Fibroblast of lung (primary cell): Measurements from ENCODE around the gene ARMC9. TPM values are rescaled to one million over a fixed set of nuclear protein-coding genes. Genes with fewer than 3 reads are reported as not detected.

Source experiments
- DNase-seq, 2 donors: peaks; one replicate each; pipeline versions ENCODE4 v3.0.0 to v3.0.0-alpha.2; 2010; ENCODE audit warnings: low read depth in 2 of 2
- H2AFZ ChIP-seq: 2 replicates; pipeline ENCODE4 v1.5.1; 2012; ENCODE audit warnings: low read length, control low read depth, inconsistent platforms
- H3K27ac ChIP-seq: 2 replicates; pipeline ENCODE4 v1.5.1; 2011; ENCODE audit warnings: low read length, control low read depth; ENCODE audit not compliant: insufficient read depth
- H3K27me3 ChIP-seq: 2 replicates; pipeline ENCODE4 v1.5.1; 2011; ENCODE audit warnings: mild to moderate bottlenecking, low read length; ENCODE audit not compliant: control insufficient read depth, insufficient read depth
- H3K36me3 ChIP-seq: 2 replicates; pipeline ENCODE4 v1.5.1; 2011; ENCODE audit warnings: low read length; ENCODE audit not compliant: control insufficient read depth, insufficient read depth
- H3K4me1 ChIP-seq: 2 replicates; pipeline ENCODE4 v1.5.1; 2011; ENCODE audit warnings: low read length; ENCODE audit not compliant: control insufficient read depth, insufficient read depth; ENCODE audit errors: extremely low read depth
- H3K4me2 ChIP-seq: 2 replicates; pipeline ENCODE4 v1.5.1; 2011; ENCODE audit warnings: low read length, control low read depth; ENCODE audit not compliant: insufficient read depth; ENCODE audit errors: extremely low read depth
- H3K4me3 ChIP-seq, 4 experiments: fragments of 200-600 bp in 1 of 4; sonication (generic) in 1 of 4; replicated peaks in 1 of 4; 2 replicates each; pipeline ENCODE4 v1.5.1; 2011 to 2016; ENCODE audit warnings: low read length in 4 of 4, low read depth in 3 of 4, mild to moderate bottlenecking in 3 of 4, control low read depth in 2 of 4, inconsistent platforms in 1 of 4, mixed read lengths in 1 of 4; ENCODE audit not compliant: insufficient read depth in 1 of 4; ENCODE audit errors: control extremely low read depth in 1 of 4
- H3K79me2 ChIP-seq: 2 replicates; pipeline ENCODE4 v1.5.1; 2012; ENCODE audit warnings: mild to moderate bottlenecking, low read length, inconsistent platforms; ENCODE audit not compliant: control insufficient read depth, insufficient read depth
- H3K9ac ChIP-seq: 2 replicates; pipeline ENCODE4 v1.5.1; 2011; ENCODE audit warnings: mild to moderate bottlenecking, low read length, control low read depth; ENCODE audit not compliant: insufficient read depth
- H3K9me3 ChIP-seq: 2 replicates; pipeline ENCODE4 v1.5.1; 2012; ENCODE audit warnings: low read depth, low read length; ENCODE audit not compliant: control insufficient read depth, insufficient read depth
- H4K20me1 ChIP-seq: 2 replicates; pipeline ENCODE4 v1.5.1; 2011; ENCODE audit warnings: low read length; ENCODE audit not compliant: control insufficient read depth, insufficient read depth; ENCODE audit errors: extremely low read depth
- EZH2 ChIP-seq: IDR thresholded peaks from 2 replicates; pipeline ENCODE4 v1.5.1; 2012; ENCODE audit warnings: low read length, control low read depth, mild to moderate bottlenecking; ENCODE audit errors: missing control alignments
- polyA plus RNA-seq, 2 donors: library from polyadenylated mRNA; depleted of rRNA in 1 of 2; stranded (reverse) in 1 of 2; unstranded in 1 of 2; fragments of >200 nt; gene quantifications; 2 replicates each; pipeline ENCODE4 v1.2.1, GENCODE V29; 2011 to 2012; ENCODE audit warnings: missing spikeins in 1 of 2
- total RNA-seq: library from RNA; depleted of rRNA; stranded (reverse); fragments of >200 nt; gene quantifications from 2 replicates; pipeline ENCODE4 v1.2.1, GENCODE V29; 2014
- TF ChIP-seq, protein P1 (sequence below), 2 donors: IDR thresholded peaks in 1 of 2; conservative IDR thresholded peaks in 1 of 2; 1 replicate in 1 of 2; 2 replicates in 1 of 2; pipeline ENCODE4 v1.5.1; 2011 to 2012; ENCODE audit warnings: low read length in 2 of 2, control low read depth in 1 of 2, inconsistent platforms in 1 of 2, low read depth in 1 of 2, mild to moderate bottlenecking in 1 of 2

The ARMC9 gene
- total and polyA plus RNA-seq, 2 donors (not counting 1 experiment from before 2014, with no cell fraction given): 68.4 to 153 TPM

DNA sequence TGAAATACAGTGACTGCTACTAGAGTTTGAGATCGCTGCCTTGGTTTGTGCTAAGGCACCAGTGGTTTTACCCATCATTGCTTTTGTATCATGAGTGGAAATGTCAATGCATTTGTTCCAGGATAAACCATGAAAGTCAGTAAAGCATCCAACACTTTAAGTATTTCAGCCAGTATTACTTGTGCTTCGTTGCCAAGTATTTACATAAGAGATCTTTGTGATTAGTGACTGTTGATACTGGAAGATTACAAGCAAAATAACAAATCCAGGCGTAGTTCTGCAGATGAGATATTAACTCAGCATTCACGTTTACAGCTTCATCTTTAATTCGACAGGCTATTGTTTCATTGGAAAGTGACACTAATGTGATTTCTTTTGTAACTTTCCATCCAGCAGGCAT, 106.8 kb downstream of the ARMC9 start:
- H3K4me3 ChIP-seq: no peak overlapping the region
- H3K27me3 ChIP-seq: no peaks in the 10 kb centered on the region
- no peaks in the 10 kb centered on the region for H3K79me2 ChIP-seq
- H3K9ac ChIP-seq: no peak overlapping the region
- H3K36me3 ChIP-seq: peaks cover 9% of the 10 kb centered on the region
- TF ChIP-seq EZH2: no peak
- TF ChIP-seq, protein P1, sequence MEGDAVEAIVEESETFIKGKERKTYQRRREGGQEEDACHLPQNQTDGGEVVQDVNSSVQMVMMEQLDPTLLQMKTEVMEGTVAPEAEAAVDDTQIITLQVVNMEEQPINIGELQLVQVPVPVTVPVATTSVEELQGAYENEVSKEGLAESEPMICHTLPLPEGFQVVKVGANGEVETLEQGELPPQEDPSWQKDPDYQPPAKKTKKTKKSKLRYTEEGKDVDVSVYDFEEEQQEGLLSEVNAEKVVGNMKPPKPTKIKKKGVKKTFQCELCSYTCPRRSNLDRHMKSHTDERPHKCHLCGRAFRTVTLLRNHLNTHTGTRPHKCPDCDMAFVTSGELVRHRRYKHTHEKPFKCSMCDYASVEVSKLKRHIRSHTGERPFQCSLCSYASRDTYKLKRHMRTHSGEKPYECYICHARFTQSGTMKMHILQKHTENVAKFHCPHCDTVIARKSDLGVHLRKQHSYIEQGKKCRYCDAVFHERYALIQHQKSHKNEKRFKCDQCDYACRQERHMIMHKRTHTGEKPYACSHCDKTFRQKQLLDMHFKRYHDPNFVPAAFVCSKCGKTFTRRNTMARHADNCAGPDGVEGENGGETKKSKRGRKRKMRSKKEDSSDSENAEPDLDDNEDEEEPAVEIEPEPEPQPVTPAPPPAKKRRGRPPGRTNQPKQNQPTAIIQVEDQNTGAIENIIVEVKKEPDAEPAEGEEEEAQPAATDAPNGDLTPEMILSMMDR (conservative IDR thresholded peaks at IDR 0.05 in 1 of 2, IDR thresholded peaks at IDR 0.05 in 1 of 2; ENCODE audit: low read depth in 1 of 2, low read length in 2 of 2): no peak
- no peaks in the 10 kb centered on the region for H4K20me1 ChIP-seq
- DNase-seq: no peak
- no peak overlapping the region for H2AFZ ChIP-seq
- H3K4me1 ChIP-seq: no peaks in the 10 kb centered on the region
- no peak overlapping the region for H3K27ac ChIP-seq
- H3K9me3 ChIP-seq: no peaks in the 10 kb centered on the region
- no peak overlapping the region for H3K4me2 ChIP-seq

DNA sequence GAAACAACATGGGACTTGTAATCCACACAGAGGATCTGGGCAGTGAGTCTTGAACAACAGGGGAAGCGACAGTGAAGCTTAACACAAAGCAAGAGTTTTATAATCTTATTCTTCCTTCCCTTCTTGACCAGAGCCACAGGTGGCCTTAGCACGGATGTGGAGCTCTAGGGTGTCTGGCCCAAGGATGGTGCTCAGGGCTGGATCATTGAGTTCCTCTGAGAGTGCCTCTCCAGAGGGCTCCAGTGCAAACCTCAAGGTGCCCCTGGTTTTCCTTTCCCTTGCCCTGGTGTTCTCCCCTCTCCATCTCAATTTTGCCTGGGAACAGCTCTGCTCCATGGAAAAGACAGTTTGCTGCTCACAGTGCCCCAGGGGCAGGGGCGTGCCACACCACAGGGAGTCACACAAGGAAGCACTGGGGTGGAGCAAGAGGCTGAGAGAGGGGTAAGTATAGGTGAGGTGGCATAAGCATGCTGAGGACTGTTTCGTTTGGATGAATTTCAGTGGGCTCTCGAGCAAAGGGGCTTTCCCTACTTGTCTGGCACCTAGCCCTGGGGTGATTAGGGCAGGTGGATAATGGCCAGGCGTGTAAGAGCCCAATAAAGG, 108.5 kb downstream of the ARMC9 start:
- Histone ChIP-seq H3K9me3 (no peaks in the 10 kb centered on the region), H3K4me1 (no peaks in the 10 kb centered on the region), H4K20me1 (no peaks in the 10 kb centered on the region), H3K27me3 (no peaks in the 10 kb centered on the region), H3K79me2 (no peaks in the 10 kb centered on the region), H3K36me3 (peaks cover 9% of the 10 kb centered on the region), H3K4me2 (no peak overlapping the region), H3K4me3 (no peak overlapping the region), H2AFZ (no peak overlapping the region), H3K27ac (no peak overlapping the region), H3K9ac (no peak overlapping the region)
- no peak for DNase-seq
- TF ChIP-seq EZH2: no peak
- TF ChIP-seq, protein P1 (conservative IDR thresholded peaks at IDR 0.05 in 1 of 2, IDR thresholded peaks at IDR 0.05 in 1 of 2; ENCODE audit: low read depth in 1 of 2, low read length in 2 of 2): no peak

DNA sequence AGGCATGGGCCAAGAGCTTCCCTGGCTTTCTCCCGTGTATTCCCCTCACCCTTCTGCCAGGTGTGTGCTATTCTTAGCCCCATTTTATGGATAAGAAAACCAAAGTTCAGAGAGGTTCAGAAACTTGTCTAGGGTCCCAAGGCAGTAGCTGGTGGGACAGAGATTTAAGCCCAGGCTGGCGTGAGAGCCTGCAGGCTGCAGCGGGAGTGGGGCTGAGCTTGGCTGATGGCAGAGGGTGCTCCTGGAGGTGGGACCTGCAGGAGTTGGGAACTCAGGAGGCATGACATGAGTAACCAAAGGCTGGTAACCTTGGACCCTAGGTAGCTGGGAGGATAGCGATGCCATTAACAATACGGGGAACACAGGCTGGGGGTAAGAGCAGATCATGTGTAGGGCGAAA, 109.8 kb downstream of the ARMC9 start:
- TF ChIP-seq, protein P1 (conservative IDR thresholded peaks at IDR 0.05 in 1 of 2, IDR thresholded peaks at IDR 0.05 in 1 of 2; ENCODE audit: low read depth in 1 of 2, low read length in 2 of 2): no peak
- TF ChIP-seq EZH2: no peak
- Histone ChIP-seq H3K27me3 (no peaks in the 10 kb centered on the region), H3K36me3 (peaks cover 9% of the 10 kb centered on the region), H3K27ac (no peak overlapping the region), H3K9me3 (no peaks in the 10 kb centered on the region), H3K4me3 (no peak overlapping the region), H2AFZ (no peak overlapping the region), H4K20me1 (no peaks in the 10 kb centered on the region), H3K9ac (no peak overlapping the region), H3K4me2 (no peak overlapping the region), H3K79me2 (no peaks in the 10 kb centered on the region), H3K4me1 (no peaks in the 10 kb centered on the region)
- no peak for DNase-seq
